GM15510 (cell line): Measurements from ENCODE around the gene MKNK2.

Source experiments
- POLR2A ChIP-seq: IDR thresholded peaks from 3 replicates; pipeline ENCODE4 v1.6.1; 2011; ENCODE audit warnings: borderline replicate concordance; ENCODE audit not compliant: insufficient read length; ENCODE audit errors: extremely low read depth

The MKNK2 gene

DNA sequence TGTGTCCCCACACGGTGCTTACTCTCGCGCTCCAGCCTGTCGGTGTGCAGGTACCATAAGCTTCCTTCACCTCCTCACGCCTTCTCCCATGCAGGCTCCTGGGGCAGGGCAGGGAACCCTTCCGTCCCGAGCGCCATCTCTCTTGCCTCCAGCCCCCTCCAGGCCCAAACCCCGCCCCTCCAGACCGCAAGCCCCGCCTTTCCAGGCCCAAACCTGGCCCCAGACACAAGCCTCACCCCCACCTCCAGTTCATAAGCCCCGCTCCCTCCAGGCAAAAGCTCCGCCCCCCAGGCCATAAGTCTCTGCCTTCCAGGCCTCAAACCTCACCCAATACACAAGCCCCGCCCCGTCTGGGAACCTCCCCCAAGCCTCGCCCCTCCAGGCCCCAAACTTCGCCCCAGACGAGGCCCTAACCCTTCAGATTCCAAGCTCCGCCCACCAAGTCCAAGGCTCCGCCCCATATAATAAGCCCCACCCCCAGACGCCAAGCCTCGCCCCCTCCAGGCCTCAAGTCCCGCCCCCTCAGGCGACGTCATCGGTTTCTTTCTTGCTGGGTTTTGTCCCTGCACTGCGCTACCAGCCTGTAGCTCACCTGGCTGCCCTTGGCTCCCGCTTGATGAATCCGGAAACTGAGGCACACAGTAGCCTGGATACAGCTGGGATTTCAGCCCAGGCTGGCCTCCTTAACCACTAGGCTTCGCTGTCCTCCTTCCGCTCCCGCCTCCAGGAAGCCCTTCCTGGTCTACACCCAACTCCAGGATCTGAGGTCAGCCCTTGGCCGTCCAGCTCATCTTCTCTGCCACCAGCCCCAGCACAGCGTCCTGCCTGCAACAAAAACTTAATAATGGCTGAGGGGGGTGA lies 16.1 kb downstream of the MKNK2 start:
- TF ChIP-seq POLR2A, result no peak

DNA sequence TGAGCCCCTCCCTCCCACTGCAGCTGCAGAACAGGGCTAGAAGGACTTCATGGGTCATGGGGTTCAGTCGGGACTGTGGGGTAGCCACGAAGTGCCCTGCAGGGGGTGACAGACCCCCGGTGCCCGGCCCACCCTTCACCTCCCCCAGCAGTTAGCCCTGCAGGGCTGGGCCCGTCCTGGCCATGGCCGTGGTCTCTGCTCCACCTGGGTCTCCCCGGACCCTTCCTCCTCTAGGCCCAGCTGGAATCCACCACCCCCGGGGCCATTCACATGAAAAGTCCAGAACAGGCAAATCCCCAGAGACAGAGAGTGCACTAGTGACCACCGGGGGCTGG lies 17.3 kb downstream of the MKNK2 start:
- TF ChIP-seq POLR2A, result no peak

DNA sequence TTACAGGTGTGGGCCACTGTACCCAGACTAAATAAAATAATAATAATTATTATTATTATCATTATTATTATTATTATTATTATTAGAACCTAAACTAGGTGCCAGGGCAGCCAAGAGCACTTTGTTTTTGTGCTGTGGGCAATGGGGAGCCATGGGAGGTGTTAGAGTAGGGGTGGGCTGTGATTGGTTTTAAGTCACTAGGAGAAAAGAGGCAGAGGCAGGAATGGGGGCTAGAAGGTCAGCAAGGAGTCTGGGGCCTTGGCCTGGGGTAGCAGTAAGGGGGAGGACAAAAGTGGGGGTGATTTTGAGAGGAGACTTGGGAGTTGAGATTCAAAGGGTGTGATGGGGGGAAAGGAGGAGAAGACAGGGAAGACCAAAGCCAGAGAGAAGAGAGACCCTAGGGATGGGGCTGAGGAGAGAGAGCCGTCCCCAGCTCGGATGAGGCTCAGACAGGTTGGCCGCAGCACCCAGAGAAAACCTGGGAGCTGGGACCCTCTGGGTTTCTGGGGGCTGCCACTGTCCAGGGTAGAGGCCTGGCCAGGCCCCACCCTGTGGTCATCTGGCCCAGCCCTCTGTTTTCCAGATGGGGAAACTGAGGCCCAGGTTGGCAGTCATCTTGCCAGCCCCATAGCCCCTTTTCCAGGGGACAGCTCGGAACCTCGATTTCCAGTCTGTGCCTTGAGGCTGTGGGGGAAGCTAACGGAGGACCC lies 17.8 kb downstream of the MKNK2 start:
- TF ChIP-seq POLR2A, result no peak

DNA sequence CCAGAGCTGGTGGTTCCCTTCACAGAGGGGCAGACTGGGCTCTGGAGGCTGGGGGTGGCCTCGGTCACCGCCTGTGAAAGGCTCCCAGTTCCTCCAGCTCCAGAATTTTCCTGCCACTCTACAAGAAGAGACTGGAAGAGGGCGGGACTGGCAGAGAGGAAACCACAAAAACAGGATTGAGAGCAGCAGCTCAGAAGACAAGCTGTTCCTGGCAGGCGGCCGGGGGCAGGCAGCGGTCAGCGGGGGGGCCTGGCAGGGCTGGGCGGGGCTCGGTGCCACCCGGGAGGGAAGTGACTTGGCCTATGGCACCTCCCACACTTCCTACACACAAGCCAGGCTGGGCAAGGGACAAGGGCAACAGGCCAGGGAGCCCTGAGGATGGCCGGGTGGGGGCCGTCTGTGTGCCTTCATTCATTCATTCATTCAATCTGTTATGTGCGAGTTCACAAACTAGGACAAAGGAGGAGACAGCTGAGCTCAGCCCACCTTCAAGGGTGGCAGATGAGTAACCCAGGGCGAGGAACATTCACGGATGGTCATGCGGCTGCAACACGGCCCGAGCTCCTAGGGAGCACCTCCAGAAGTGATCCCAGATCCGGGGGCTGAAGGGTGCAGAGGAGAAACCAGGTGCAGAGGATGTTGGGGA lies 18.6 kb downstream of the MKNK2 start:
- no peak for TF ChIP-seq POLR2A

DNA sequence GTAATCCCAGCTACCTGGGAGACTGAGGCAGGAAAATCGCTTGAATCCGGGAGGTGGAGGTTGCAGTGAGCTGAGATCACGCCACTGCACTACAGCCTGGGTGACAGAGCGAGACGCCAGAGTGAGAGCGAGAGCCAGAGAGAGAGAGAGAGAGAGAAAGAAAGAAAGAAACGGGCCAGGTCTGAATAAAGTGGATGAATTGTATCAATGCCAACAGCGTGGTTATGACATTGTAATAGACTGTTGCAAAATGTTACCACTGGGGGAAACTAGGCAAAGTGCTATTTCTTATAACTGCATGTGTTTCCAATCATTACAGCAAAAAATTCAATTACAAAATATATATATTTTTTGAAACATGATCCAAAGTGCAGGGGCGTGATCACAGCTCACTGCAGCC lies 23.7 kb downstream of the MKNK2 start:
- TF ChIP-seq POLR2A, result no peak

DNA sequence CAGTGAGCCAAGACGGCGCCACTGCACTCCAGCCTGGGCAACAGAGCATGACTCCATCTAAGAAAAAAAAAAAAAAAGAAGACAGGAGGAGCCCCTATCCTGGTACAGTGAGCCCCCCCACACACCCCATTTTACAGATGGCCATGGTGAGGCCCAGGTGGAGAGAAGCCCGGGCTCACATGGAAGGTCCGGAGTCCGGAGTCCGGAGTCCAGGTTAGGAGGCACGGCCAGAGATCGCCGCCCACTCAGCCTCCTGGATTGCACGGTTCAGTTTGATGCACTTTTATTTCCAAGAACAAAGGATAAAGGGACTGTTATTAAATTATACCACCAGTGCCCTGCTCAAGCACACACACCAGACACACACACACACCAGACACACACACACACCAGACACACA lies 24.3 kb downstream of the MKNK2 start:
- no peak for TF ChIP-seq POLR2A

DNA sequence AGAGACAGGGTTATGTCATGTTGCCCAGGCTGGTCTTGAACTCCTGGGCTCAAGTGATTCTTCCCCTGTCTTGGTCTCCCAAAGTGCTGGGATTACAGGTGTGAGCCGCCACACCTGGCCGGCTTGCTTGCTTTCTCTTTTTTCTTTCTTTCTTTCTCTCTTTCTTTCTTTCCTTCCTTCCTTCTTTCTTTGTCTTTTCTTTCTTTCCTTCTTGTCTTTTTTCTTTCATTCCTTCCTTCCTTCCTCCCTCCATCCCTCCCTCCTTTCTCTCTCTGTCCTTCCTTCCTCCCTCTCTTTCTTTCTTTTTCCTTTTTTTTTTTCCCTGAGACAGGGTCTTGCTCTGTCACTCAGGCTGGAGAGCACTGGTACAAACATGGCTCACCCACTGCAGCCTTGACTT lies 28.8 kb downstream of the MKNK2 start:
- TF ChIP-seq POLR2A, result no peak

DNA sequence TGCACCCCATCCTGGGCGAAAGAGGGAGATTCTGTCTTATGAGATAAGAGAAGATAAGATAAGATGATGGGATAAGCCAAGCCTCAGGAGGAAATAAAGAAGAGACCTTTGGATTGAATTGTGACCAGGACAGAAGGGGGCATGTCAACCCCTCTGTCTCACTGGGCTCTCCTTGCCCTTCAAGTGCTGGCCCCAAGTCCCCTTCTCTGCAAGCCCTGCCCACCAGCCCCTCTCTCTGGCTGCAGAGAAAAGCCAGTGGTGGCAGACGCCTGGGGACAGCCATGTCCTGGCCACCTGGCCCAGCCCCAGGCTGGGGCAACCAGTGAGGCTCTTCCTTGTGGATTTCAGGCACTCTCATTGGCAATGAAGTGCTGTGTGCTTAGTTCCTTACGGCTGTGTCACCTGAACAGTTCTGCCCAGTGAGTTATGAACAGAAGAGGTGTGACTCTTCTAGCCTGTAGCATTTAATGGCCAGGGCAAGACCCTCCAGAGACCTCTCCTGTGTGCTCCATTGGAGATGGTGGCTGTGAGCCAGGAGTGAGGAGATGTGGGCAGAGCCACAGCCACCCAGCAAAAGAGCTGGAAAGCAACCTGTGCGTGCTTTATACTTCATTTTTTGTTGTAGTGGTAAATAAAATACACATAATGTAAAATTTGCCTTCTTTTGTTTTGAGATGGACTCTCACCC lies 29.4 kb downstream of the MKNK2 start:
- TF ChIP-seq POLR2A, result no peak

DNA sequence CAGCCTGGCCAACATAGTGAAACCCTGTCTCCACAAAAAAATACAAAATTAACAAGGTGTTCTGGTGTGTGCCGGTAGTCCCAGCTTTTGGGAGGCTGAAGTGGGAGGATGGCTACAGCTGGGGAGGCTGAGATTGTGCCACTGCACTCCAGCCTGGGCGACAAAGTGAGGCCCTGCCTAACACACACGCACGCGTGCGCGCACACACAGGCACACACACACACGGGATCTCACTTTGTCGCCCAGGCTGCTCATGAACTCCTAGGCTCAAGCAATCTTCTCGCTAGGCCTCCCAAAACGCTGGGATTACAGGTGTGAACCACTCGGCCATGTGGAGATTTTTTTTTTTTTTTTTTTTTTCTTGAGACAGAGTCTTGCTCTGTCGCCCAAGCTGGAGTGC lies 32.3 kb downstream of the MKNK2 start:
- TF ChIP-seq POLR2A, result no peak

DNA sequence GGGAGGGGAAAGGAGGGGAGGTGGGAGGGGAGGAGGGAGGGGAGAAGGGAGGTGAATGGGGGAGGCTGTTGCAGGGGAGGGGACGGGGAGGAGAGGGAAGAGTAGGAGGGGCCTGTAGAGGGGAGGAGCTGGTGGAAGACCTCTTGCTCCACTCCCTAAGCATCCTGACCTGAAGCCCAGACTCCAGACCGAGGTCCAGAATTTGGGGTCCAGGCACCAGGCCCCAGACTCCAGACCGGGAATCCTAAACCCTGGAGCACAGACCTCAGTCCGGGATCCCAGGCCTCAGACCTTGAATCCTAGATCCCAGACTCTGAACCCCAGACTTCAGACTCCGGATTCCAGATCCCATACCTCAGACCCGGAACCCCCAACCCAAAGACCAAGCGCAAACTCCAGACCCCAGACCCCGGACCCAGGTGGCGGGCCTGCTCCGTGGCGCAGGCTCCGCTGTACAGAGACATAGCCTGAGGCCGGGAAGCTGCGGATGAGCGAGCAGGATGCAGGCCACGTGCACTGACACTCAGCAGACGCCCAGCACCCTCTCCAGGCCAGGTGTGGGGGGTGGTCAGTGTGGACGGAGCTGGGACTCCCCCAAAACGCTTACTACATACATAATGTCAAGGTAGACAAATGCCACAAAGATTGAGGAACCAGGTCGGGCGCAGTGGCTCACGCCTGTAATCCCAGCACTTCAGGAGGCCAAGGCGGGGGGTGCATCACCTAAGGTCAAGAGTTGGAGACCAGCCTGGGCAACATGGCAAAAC lies 34.8 kb downstream of the MKNK2 start:
- no peak for TF ChIP-seq POLR2A

DNA sequence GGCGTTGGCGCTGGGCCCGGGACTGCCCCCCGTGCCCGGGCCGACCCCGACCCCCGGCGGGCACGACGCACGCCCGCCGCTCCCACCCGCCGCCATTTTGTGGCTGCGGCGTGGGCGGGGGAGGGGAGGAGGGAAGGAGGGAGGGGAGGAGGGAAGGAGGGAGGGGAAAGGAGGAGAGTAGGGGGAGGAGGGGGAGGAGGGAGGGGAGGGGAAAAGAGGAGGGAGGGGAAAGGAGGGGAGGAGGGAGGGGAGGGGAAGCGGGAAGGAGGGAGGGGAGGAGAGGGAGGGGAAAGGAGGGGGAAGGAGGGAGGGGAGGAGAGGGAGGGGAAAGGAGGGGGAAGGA lies 35.5 kb downstream of the MKNK2 start, which contains the start of gene BTBD2:
Gene BTBD2 (minus strand): TSS at position 107 of the 343 bp plus-strand sequence. CDS start 11 bp downstream, at position 96.
- TF ChIP-seq POLR2A, result peak; percentile 56

DNA sequence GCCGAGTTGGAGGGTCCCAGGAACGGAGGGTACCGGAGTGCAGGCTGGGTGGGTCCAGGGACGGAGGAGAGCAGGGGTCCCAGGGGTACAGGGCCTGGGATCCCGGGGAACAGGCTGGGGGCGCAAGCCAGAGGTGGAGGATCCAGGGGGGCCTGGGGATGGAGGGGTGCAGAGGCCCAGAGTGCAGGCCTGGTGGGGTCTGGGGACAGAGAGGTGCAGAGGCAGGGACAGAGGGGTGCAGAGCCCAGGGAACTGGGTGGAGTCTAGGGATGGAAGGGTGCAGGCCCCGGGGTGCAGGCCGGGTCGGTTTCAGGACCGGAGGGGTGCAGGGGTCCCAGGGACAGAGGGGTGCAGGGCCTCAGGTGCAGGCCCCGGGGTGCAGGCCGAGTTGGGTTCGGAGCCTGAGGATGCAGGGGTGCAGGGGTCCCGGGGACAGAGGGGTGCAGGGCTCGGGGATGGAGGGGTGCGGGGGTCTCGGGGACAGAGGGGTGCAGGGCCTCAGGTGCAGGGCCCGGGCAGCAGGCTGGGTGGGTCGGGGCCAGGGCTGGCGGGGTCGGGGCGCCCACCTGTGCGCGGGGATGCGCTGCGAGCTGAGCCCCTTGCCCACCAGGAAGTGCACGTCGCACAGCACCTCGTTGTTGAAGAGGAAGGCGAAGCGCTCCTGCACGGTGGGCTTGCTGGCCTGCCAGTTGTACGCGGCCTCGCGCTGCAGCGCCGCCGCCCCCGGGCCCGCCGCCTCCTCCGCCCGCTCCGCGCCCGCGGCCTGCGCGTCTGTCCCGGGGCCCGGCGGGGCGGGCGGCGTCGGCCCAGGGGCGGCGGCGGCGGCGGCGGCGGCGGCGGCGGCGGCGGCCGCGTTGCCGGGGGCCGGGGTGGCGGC lies 36.1 kb downstream of the MKNK2 start:
- TF ChIP-seq POLR2A, result no peak

DNA sequence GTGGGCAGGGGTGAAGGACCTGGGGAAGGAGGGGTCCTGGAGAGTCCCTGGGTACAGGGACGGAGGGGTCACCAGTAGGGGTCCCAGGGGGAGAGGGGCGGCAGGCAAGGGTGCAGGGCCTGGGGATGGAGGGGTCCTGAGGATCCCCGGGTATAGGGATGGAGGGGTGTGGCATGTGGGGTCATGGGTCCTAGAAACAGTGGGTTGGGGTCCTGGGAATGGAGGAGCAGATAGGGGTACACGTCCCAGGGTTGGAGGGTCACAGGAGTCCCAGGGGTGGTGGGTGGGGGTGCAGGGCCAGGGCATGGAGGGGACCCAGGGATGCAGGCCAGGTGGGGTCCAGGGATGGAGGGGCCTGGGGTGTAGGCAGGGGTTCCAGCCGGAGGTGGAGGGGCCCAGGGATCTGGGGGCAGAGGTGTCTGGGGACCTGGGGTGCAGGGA lies 36.9 kb downstream of the MKNK2 start:
- TF ChIP-seq POLR2A, result no peak

DNA sequence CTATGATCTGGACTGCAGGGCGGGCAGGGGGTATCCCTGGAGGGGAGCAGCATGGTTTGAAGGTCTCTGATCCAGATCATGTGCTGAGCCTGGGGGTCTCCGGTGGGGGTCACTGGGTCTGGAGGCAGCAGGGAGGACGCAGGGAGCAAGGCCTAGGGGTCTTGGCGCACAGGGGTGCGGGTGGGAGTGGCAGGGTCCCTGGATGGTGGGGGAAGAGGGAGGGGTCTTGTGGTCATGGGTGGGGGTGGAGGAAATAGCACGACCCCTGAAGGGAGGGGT lies 37.4 kb downstream of the MKNK2 start:
- no peak for TF ChIP-seq POLR2A
